ENCODE measurements around the gene TIPARP.

The TIPARP gene

DNA sequence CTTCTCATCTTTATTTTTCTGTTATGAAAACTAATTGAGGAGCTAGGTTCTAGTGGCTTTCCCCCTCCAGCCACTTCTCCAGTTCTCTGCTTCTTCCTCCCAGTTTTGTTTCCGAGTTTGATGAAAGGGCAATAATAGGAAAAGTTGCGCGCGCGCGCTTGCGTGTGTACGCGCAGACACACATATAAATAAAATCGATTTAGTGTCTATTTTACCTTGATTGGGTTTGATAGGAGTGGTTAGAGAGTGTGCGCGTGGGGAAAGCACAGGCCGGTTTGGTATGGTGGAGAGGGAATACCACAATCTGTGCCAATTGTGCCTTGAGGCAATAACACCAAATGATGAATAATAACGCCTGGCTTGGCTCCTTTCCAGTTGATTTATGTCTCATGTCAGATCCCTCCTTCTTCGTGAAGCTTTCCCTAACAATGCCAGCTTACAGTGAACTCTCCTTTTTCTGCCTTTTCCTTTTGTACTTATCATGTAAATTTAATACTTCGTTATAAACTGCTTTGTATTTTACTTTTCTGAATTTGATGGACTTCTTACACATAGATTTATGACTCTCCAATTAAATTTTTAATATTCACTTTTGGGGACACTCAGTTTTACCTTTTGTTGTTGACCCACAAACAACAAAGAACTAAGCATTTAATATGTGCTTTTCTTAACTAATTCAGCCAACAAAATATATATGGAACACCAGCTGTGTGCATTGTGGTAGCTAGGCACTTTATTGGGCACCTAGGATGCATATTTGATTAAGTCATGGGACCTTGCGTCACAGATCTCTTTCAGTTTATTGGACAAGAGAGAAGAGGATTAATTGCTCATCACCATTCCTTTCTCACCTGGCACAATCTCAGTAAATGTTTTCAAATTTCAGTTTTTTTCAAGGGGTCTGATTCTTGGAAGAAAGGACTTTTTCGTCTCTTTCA is 1.7 kb downstream of the TIPARP start:
- DNase-seq (ENCODE audit: low read depth in 2 of 2, low spot score in 1 of 2) = no peak

DNA sequence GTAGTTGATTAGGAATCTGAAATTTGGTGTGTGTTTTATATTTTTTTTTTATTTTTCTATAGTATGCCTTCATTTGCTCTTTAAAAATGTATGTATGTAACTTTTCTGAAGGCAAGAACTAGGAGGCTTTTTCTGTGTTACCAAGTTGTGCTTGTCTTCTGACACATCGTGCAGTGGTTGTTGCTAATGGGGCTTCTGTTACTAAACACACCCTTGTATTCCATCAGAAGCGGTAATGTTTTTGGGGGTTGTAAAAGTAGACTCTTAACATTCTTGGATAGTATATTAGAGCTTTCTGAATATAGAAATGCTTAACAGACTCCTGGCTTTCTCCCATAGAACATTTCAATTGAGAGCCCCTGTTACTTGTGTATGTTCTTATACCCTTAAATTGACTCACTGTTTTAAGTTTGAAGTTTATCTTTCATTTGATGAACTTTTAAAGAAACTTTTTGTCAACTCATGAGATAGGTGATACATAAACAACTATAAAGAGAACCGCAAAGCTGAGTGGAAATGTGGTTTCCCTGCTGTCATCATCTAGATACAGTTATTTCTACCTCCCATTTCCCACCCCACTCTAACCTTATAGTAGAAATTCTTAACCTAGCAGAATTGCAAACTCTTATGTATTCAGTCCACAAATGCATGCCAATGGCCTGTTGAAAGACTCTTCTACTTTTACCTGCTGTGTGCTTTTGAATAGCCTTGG is 2.5 kb downstream of the TIPARP start:
- no peak for DNase-seq (ENCODE audit: low read depth in 2 of 2, low spot score in 1 of 2)

DNA sequence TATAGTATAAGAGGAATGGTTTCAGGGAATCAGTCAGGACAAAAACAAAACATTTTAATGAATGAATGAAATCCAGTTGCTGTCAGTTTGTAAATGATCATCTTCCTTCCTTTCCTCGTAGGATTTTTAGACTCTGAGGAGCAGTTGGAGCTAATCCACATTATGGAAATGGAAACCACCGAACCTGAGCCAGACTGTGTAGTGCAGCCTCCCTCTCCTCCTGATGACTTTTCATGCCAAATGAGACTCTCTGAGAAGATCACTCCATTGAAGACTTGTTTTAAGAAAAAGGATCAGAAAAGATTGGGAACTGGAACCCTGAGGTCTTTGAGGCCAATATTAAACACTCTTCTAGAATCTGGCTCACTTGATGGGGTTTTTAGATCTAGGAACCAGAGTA is 3.1 kb downstream of the TIPARP start:
- DNase-seq (ENCODE audit: low read depth in 2 of 2, low spot score in 1 of 2) = no peak

DNA sequence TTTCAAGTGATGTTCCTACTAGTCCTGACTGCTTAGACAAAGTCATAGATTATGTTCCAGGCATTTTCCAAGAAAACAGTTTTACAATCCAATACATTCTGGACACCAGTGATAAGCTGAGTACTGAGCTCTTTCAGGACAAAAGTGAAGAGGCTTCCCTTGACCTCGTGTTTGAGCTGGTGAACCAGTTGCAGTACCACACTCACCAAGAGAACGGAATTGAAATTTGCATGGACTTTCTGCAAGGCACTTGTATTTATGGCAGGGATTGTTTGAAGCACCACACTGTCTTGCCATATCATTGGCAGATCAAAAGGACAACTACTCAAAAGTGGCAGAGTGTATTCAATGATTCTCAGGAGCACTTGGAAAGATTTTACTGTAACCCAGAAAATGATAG is 3.8 kb downstream of the TIPARP start:
- DNase-seq (ENCODE audit: low read depth in 2 of 2, low spot score in 1 of 2) = no peak

DNA sequence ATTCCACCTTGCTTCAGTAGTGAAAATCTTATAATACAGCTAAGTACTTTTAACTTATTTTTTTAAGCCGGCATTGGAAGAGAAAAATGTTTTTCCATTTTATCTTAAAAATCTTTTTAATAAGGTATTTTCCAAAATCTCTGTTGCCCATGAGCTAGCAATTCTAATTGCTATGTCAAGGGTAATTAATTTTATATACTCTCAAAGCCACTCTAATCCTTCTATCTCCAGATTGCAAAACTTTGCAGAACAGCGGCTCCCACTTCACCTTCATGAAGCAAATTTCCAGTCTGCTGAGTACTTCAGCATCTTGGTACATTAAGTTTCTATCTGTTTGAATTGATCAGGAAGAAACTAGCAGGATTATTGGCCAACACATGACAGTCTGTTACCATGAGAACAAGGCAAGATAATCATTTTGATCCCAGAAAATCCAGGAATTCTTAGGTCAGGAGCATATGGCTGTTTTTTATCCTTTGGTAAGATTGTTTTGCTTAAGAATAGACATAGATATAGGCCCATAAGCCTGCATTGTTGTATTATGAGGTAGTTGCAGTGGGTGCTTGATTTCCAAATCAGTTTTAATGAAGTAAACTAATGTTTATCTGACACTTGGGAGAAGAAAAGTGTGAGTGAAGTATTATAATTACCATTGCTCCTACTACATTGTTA is 6.0 kb downstream of the TIPARP start:
- DNase-seq (ENCODE audit: low read depth in 2 of 2, low spot score in 1 of 2) = no peak

DNA sequence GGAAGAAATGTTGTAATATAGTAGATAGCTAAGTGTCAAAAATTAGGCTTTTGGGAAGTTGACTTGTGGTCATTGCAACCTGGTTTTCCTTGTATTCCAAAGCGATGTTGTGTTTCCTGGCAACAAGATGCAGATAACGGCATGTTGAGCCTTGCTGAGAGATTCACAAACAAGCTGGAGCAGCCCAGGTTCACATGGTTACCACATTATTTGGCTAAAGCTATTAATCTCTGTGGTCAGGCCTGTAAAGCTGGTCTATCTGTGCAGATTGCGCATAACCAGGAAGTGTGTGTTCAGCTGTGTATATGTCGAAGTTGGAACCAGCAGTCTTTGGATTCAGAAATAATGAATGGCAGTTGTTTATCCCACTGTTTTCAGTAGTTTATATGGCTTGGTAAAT is 6.6 kb downstream of the TIPARP start:
- no peak for DNase-seq (ENCODE audit: low read depth in 2 of 2, low spot score in 1 of 2)

DNA sequence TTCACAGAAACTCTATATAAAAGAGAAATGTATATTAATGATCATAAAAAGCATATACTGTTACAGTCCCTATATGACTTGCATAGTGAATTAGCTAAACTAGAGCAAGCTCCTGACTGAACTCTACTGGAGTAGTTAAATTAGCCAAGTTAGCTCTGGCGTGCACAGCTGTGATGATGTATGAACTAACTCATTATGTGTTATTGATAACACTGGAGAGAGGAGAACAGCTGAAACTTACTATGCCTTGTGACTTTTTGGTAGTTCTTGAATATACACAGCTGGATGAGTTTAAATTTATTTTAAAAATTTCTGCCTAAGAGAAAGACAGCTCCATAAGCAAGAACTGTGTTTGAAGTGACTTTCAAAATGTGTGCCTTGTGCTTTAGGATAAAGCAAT is 8.1 kb downstream of the TIPARP start:
- DNase-seq (ENCODE audit: low read depth in 2 of 2, low spot score in 1 of 2) = no peak

DNA sequence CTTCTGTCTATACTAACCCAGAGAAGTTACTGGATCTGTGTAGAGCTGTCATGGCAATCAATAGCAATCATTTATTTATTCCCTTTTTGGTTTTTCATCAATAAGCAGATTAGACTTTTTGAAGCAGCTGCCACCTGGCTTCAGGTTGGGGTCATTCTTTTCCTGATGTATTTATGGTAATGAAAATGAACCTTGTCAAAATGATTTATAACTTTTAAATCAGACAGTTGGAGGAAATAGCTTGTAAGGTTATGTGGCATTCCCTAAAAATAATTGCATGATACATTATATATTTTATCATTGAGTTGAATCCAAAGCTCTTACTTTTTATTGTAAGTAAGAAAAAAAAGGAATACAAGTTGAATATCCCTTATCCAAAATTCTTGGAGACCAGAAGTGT is 8.6 kb downstream of the TIPARP start:
- no peak for DNase-seq (ENCODE audit: low read depth in 2 of 2, low spot score in 1 of 2)

DNA sequence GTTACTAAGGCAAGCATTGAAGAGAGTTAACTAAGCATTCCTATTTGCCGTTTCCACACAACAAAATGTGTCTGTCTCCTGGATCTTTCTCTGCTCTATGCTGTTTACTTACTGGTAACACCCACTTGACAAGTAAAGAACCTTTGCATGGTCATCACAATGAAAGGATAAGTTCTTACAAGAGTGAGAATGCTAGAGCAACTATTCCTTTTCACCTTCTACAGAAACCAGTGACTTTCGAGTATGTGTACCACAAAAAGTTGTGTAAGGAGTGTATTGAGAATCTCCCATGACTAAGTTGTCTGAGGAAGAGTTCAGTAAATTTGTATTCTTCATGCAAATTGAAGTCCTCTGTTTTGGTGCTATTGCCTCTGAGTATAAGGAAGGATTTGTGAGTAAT is 10.8 kb downstream of the TIPARP start:
- no peak for DNase-seq (ENCODE audit: low read depth in 2 of 2, low spot score in 1 of 2)

DNA sequence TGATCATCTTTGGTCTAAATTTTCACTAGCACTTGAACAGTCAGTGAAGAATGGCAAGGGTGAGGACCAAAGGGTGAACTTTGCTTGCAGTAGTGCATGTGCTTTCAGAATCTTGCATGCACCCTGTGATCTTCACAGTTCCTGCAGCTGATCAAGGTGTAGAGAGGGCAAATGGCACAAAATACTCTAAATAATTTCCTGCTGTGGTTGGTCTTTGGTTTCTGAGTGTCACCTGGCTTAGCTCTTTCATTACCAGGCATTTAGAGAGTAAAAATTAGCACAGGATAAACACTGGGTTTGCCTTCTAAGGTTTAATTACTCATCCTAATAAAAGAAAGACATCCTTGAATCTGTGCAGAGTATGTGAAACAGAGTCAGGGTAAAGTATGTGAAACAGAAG is 11.4 kb downstream of the TIPARP start:
- DNase-seq (ENCODE audit: low read depth in 2 of 2, low spot score in 1 of 2) = no peak

DNA sequence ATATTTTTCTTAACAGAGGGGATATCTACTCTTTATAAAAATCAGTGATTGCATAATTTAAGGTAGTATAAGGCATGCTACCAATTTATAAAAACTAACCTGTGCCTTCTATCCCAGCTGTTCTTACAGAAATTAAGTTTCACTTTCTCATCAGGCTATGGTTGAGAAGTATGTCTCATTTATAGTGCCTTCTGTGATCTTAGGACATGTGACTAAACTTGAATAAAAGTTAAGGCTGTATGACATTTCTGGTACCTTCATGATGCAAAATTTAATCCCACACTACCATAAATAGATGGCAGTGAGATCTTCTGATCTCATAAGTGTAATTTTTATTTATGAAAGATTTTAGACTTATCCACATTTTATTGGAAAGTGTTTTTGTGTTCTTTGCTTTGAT is 12.6 kb downstream of the TIPARP start:
- no peak for DNase-seq (ENCODE audit: low read depth in 2 of 2, low spot score in 1 of 2)

DNA sequence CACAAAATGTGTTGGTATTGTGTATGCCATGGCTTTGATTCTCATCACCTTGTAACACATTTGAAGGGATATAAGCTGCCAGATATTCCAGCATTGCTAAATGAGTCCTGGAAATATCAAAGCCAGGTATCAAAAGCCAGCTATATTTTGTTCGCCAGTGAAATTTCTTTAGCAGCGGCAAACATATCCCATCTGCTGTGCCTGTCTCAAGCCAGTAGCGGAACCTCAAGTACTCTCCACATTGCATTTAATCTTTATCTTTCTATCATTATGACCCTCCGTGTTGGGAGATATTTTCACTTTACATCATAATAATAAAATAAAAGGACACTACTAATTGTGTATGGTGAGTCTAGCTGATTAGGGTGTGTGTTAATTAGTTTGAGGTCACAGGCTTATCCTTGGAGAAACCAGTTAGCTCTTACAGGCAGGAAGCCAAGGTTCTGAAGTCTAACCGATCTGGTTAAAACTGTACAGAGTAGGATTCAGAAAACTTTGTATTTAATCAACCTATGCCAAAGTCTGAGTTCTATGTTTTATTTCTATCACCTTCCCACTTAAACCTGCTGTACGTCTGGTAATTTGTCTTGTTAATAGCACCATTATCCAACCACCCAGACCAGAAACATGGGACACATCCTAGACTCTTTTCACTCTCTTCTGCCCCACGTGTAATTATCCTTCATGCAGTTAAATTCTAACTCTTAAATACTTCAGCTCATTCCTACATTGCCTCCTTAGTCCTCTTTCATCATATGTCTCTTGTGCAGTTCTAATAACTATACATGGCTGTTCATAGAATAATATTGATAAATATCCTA is 14.5 kb downstream of the TIPARP start:
- no peak for DNase-seq (ENCODE audit: low read depth in 2 of 2, low spot score in 1 of 2)

DNA sequence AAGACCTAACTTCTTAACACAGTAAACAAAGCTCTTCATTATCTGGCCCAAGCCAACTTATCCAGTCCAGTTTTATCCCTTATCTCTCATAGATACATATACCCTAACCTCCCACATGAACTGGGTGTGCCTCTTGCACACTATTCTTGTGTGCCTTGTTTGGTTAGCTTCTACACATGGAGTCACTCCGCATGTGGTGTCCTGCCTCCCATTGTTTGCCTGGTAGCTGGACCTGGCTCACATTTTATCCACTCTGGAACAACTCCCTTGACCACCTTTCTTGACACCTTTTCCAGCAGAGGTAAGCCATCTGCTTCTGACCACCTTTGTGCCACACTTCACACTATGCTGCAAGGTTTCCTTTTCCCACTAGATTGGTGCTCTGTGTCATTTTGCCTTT is 15.2 kb downstream of the TIPARP start:
- no peak for DNase-seq (ENCODE audit: low read depth in 2 of 2, low spot score in 1 of 2)

DNA sequence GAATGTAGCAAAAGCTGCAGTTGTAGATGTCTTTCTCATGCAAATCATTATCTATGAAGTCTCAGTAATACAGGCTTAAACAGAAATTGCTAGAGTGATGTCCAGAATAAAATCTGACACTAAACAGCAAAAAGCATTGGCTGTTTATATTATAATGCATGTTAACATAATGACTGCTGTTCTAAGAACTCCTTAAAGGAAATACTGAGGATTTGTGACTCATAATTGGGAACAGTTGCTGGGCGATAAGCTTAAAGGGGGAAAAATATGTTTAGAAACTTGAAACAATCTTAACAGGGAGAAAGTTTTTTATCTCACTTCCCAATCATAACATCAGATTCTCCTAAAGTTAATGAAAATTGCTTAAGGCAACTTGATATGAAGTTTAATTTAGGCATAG is 17.5 kb downstream of the TIPARP start:
- DNase-seq (ENCODE audit: low read depth in 2 of 2, low spot score in 1 of 2) = no peak

DNA sequence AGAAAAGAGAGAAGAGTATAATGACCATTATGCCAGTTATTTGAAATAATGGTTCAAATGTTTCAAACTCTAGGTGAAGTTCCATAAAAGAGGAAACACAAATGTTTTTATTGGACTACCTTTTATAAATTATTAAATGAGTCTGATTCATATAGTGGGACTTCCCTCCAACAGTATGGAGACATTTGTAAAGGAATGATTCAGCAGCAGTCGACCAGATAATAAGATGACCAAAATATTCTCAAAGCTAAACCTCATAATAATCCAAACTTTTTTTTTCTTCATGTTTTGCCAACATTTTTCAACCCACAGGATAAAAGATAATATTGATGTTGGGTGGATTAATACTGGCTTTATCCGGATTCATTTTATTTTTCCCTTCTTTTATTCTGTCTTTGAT is 18.8 kb downstream of the TIPARP start:
- no peak for DNase-seq (ENCODE audit: low read depth in 2 of 2, low spot score in 1 of 2)

DNA sequence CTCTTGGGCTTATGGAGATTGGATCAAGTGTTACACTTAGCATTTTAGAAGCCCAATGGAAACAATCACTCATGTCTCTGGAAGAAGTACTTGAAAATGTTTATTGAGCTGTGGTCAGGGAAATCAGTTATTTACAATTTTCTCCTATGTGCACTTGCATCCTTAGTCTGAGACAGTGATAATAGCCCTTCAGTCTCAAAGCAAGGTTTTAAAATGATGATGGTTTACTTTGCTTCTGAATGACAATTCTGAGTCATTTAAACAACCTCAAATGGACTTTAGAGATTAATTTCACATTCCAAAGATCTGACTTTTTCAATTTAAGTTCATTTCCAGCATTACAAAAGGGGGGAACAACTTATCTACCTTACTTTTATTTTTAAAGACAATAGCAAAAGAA is 20.1 kb downstream of the TIPARP start:
- DNase-seq (ENCODE audit: low read depth in 2 of 2, low spot score in 1 of 2) = no peak

DNA sequence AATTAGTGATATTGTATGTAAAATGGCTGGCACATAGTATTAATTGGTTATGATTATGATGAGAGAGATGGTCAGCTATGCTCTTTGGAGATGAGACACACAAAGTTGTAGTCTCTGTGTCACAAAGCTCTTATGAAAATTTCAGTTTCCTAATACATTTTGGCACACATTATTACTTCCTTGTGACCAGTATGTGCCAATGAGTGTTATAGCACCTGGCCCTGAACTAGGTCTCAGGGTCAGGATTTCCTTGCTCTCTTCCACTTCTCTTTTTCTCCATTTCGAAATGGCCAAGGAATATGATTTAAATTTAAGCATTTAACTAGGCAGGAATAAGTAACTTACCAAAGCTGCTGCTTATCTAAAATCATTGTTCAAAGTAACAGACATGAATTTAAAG is 28.0 kb downstream of the TIPARP start:
- DNase-seq (ENCODE audit: low read depth in 2 of 2, low spot score in 1 of 2) = no peak

DNA sequence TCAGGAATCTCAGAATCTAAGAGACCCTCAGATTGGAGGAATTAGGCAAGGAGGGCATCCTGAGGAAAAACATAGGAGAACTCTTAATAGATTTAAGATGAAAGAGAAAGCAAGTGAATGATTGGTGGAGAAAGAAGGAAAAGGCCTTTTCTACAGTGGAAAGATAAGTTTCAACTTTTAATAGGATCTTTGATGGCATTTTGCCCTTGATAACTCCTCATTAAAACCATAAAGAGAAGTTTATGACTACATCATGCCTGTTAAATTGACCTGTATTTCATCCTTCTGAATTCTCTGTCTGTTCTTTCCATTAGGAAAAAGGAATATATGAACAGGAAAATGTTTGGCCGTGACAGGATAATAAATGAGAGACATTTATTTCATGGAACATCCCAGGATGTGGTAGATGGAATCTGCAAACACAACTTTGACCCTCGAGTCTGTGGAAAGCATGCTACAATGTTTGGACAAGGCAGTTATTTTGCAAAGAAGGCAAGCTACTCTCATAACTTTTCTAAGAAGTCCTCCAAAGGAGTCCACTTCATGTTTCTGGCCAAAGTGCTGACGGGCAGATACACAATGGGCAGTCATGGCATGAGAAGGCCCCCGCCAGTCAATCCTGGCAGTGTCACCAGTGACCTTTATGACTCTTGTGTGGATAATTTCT is 30.1 kb downstream of the TIPARP start:
- no peak for DNase-seq (ENCODE audit: low read depth in 2 of 2, low spot score in 1 of 2)

DNA sequence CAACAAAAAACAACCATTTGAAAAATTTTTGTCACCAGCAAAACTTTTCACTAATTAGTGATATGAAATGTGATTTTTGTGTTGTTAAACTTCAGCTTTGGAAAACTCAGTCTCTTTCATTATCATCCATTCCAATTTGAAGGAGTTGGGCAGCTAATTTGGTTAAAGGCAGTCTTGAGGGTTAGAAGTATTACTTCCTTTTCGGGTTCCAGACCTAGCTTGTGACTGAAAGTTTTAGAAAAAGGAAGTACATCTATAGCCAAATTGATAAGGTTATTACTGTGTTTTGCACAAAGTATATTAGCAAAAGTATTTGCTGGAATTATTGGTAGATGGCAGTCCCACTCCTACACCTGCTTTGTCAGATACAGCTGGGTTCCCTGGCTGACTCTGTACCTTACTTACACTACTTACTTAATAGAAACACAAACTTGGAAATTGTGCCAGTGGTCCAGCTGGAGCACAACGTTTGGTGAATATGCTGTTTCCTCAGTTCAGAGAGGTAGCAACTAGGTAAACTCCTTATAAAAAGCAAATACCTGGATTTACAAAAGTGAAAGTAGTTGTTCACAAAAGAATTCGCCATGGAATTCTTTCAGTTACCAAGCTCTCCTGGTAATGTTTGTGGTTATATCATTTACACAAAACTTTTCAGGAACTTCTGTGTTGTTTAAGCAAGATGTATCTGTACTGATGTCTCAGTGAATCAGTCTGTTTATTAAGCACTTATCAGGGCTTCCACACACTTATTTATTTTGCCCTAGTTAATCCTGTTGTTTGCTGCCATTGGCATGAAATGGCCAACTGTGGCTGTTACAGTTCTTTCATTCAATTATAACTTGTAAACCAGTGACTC is 31.6 kb downstream of the TIPARP start:
- no peak for DNase-seq (ENCODE audit: low read depth in 2 of 2, low spot score in 1 of 2)

DNA sequence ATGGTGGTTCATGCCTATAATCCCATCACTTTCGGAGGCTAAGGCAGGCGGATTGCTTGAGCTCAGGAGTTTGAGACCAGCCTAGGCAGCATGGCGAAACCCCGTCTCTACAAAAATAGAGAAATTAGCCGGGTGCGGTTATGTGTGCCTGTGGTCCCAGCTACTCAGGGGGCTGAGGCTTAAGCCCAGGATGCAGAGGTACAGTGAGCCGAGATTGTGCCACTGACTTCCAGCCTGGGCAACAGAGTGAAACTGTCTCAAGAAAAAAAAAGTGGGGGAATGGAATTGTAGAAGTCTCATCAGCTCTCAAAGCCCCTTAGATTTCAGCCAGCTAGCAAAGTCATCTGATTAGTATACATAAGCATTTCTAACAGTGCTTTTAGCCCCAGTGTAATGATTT is 33.2 kb downstream of the TIPARP start:
- DNase-seq (ENCODE audit: low read depth in 2 of 2, low spot score in 1 of 2) = no peak
